ENCODE results near the gene RNF112.

RNF112 gene

GRCh38 chr17:19374136-19374535 is 36.9 kb upstream of the RNF112 start:
- Histone ChIP-seq H2AFZ (ENCODE audit: low read length) (no peak overlapping the region), H3K4me2 (ENCODE audit: insufficient read depth, low read length, poor library complexity, severe bottlenecking) (no peak overlapping the region), H2AK5ac (ENCODE audit: low read depth, low read length) (no peak overlapping the region), H3K4me3 (ENCODE audit: low read length in 2 of 2) (no peak overlapping the region), H3K9ac (ENCODE audit: low read depth, low read length, poor library complexity) (no peak overlapping the region), H3K23ac (ENCODE audit: low read depth, low read length, poor library complexity) (no peak overlapping the region), H3K36me3 (replicated peaks in 1 of 2; ENCODE audit: control insufficient read depth in 2 of 2, insufficient read depth in 2 of 2, low read length in 2 of 2) (peaks cover 0 to 6% of the 10 kb centered on the region in 2 donors), H3K14ac (ENCODE audit: low read length) (no peak overlapping the region), H3K79me1 (ENCODE audit: low read depth, low read length) (peaks cover 4% of the 10 kb centered on the region), H2BK5ac (ENCODE audit: low read length) (no peak overlapping the region), H3K18ac (ENCODE audit: low read length) (no peak overlapping the region), H4K91ac (ENCODE audit: low read depth, low read length, poor library complexity) (no peak overlapping the region), H3K9me3 (replicated peaks in 1 of 2; ENCODE audit: control insufficient read depth in 2 of 2, insufficient read depth in 1 of 2, low read depth in 1 of 2, low read length in 2 of 2) (no peaks in the 10 kb centered on the region), H3K4ac (ENCODE audit: low read length) (no peak overlapping the region), H3K4me1 (ENCODE audit: control insufficient read depth in 2 of 2, insufficient read depth in 1 of 2, low read depth in 1 of 2, low read length in 2 of 2) (peaks cover 3 to 5% of the 10 kb centered on the region in 2 donors), H4K8ac (ENCODE audit: low read depth, low read length) (no peak overlapping the region), H2BK12ac (ENCODE audit: low read length) (no peak overlapping the region), H2BK120ac (ENCODE audit: low read depth, low read length) (no peak overlapping the region), H2BK15ac (ENCODE audit: low read length) (no peak overlapping the region), H3K27ac (replicated peaks; ENCODE audit: low read length) (no peak overlapping the region), H3K27me3 (ENCODE audit: control insufficient read depth in 3 of 3, insufficient read depth in 3 of 3, low read depth in 1 of 3, low read length in 3 of 3) (no peaks in the 10 kb centered on the region)
- no peak for DNase-seq (ENCODE audit: low spot score)
- no CpG with 5 or more reads among the region's 5 CpGs for WGBS, 2 donors (ENCODE audit: extremely low coverage in 2 of 2, insufficient read length in 2 of 2, insufficient replicate concordance in 1 of 2)

DNA sequence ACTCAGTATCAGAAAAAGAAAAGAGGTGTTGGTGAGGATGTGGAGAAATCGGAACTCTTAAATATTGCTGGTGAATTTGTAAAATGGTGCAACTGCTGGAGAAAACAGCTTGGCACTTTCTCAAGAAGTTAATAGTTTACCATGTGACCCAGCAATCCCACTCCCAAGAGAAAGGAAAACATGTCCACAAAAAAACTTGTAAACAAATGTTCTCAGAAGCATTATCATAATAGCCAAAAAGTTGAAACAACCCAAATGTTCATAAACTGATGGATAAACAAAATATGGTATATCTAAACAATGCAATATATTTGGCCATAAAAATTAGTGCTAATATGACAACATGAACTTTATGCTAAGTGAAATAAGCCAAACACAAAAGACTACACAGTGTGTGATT is 35.3 kb upstream of the RNF112 start:
- Histone ChIP-seq H2AFZ (ENCODE audit: low read length) (no peak overlapping the region), H3K4me2 (ENCODE audit: insufficient read depth, low read length, poor library complexity, severe bottlenecking) (no peak overlapping the region), H3K9ac (ENCODE audit: low read depth, low read length, poor library complexity) (no peak overlapping the region), H3K79me1 (ENCODE audit: low read depth, low read length) (peaks cover 6% of the 10 kb centered on the region), H2BK120ac (ENCODE audit: low read depth, low read length) (no peak overlapping the region), H4K8ac (ENCODE audit: low read depth, low read length) (no peak overlapping the region), H3K18ac (ENCODE audit: low read length) (no peak overlapping the region), H3K36me3 (replicated peaks in 1 of 2; ENCODE audit: control insufficient read depth in 2 of 2, insufficient read depth in 2 of 2, low read length in 2 of 2) (peaks cover 12 to 22% of the 10 kb centered on the region in 2 donors), H3K27me3 (ENCODE audit: control insufficient read depth in 3 of 3, insufficient read depth in 3 of 3, low read depth in 1 of 3, low read length in 3 of 3) (no peaks in the 10 kb centered on the region), H4K91ac (ENCODE audit: low read depth, low read length, poor library complexity) (no peak overlapping the region), H3K23ac (ENCODE audit: low read depth, low read length, poor library complexity) (no peak overlapping the region), H2BK12ac (ENCODE audit: low read length) (no peak overlapping the region), H3K9me3 (replicated peaks in 1 of 2; ENCODE audit: control insufficient read depth in 2 of 2, insufficient read depth in 1 of 2, low read depth in 1 of 2, low read length in 2 of 2) (no peaks in the 10 kb centered on the region), H3K27ac (replicated peaks; ENCODE audit: low read length) (no peak overlapping the region), H3K4me1 (ENCODE audit: control insufficient read depth in 2 of 2, insufficient read depth in 1 of 2, low read depth in 1 of 2, low read length in 2 of 2) (peaks cover 9 to 11% of the 10 kb centered on the region in 2 donors), H3K4me3 (ENCODE audit: low read length in 2 of 2) (no peak overlapping the region), H3K4ac (ENCODE audit: low read length) (no peak overlapping the region), H2BK5ac (ENCODE audit: low read length) (no peak overlapping the region), H2BK15ac (ENCODE audit: low read length) (no peak overlapping the region), H3K14ac (ENCODE audit: low read length) (no peak overlapping the region), H2AK5ac (ENCODE audit: low read depth, low read length) (no peak overlapping the region)
- WGBS, 2 donors (ENCODE audit: extremely low coverage in 2 of 2, insufficient read length in 2 of 2, insufficient replicate concordance in 1 of 2): no CpG with 5 or more reads among the region's 1 CpG
- no peak for DNase-seq (ENCODE audit: low spot score)

DNA sequence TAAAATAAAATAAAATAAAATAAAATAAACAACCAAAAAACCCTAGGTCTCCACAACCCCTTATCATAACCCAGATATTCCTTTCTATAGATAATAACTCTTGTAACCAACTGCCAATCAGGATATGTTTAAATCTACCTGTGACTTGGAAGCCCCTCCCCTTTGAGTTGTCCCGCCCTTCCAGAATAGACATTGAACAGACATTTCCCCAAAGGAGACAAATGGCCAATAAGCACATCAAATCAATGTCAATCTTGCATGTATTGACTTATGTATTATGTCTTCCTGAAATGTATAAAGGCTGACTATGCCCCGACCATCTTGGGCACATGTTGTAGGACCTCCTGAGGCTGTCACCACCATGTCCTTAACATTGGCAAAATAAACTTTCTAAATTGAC is 34.2 kb upstream of the RNF112 start:
- peaks cover 19 to 32% of the 10 kb centered on the region in 2 donors for H3K36me3 ChIP-seq (replicated peaks in 1 of 2; ENCODE audit: control insufficient read depth in 2 of 2, insufficient read depth in 2 of 2, low read length in 2 of 2)
- H3K9me3 ChIP-seq (replicated peaks in 1 of 2; ENCODE audit: control insufficient read depth in 2 of 2, insufficient read depth in 1 of 2, low read depth in 1 of 2, low read length in 2 of 2): no peaks in the 10 kb centered on the region
- no peak overlapping the region for H3K4me2 ChIP-seq (ENCODE audit: insufficient read depth, low read length, poor library complexity, severe bottlenecking)
- H3K4me3 ChIP-seq (ENCODE audit: low read length in 2 of 2): peak overlapping the region; percentile 45 to 93
- no peak for DNase-seq (ENCODE audit: low spot score)
- peak overlapping the region; percentile 98 for H2AFZ ChIP-seq (ENCODE audit: low read length)
- H2BK15ac ChIP-seq (ENCODE audit: low read length): no peak overlapping the region
- no peak overlapping the region for H3K27ac ChIP-seq (replicated peaks; ENCODE audit: low read length)
- no peak overlapping the region for H3K9ac ChIP-seq (ENCODE audit: low read depth, low read length, poor library complexity)
- H3K4ac ChIP-seq (ENCODE audit: low read length): no peak overlapping the region
- peaks cover 9 to 11% of the 10 kb centered on the region in 2 donors for H3K4me1 ChIP-seq (ENCODE audit: control insufficient read depth in 2 of 2, insufficient read depth in 1 of 2, low read depth in 1 of 2, low read length in 2 of 2)
- no CpG with 5 or more reads among the region's 2 CpGs for WGBS, 2 donors (ENCODE audit: extremely low coverage in 2 of 2, insufficient read length in 2 of 2, insufficient replicate concordance in 1 of 2)
- H3K14ac ChIP-seq (ENCODE audit: low read length): no peak overlapping the region
- no peaks in the 10 kb centered on the region for H3K27me3 ChIP-seq (ENCODE audit: control insufficient read depth in 3 of 3, insufficient read depth in 3 of 3, low read depth in 1 of 3, low read length in 3 of 3)
- no peak overlapping the region for H4K91ac ChIP-seq (ENCODE audit: low read depth, low read length, poor library complexity)
- no peak overlapping the region for H2AK5ac ChIP-seq (ENCODE audit: low read depth, low read length)
- no peak overlapping the region for H3K18ac ChIP-seq (ENCODE audit: low read length)
- no peak overlapping the region for H2BK5ac ChIP-seq (ENCODE audit: low read length)
- no peak overlapping the region for H4K8ac ChIP-seq (ENCODE audit: low read depth, low read length)
- H3K79me1 ChIP-seq (ENCODE audit: low read depth, low read length): peaks cover 9% of the 10 kb centered on the region
- H2BK120ac ChIP-seq (ENCODE audit: low read depth, low read length): no peak overlapping the region
- H3K23ac ChIP-seq (ENCODE audit: low read depth, low read length, poor library complexity): no peak overlapping the region
- H2BK12ac ChIP-seq (ENCODE audit: low read length): no peak overlapping the region

DNA sequence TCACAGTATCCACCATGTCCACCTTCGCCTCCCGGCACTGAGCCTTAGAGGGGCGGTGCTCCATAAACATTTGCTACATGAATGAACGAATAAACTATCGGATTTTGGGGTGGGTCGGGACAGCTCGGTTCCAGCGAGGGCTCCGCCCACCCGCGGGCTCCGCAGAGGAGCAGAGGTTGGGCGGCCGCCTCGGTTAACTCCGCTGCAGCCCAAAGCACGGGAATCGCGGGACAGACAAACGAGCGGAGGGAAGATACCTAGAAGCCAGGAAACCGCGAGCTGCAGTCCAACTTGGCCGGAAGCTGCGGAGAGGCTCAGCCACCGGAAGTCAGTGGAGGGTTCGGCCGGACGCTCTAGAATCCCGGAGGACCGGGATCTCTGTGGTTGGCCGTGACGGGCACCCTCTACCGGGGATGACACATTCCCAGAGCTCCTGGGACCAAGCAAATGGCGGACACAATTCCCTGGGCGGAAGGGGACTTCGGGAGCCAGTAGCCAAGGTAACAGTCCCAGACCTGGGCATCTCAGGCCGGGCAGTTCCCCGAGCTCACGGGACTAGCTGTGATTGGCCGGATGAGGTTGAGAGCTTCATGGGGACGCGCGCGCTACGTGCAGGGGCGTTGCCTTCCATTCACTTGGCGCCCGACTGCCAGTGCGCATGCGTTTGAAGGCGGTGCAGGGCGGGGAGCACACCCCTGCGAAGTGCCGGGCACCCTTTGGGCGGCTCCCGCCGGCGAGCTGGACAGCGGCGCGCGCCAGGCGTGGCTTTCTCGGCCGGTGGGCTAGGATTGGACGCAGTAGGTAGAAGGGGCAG is 33.2 kb upstream of the RNF112 start:
- peak overlapping the region; percentile 55 for H2BK15ac ChIP-seq (ENCODE audit: low read length)
- WGBS, 2 donors (ENCODE audit: extremely low coverage in 2 of 2, insufficient read length in 2 of 2, insufficient replicate concordance in 1 of 2): no CpG with 5 or more reads among the region's 67 CpGs

More for the DNA sequence above, 33.2 kb upstream of the RNF112 start:
- Histone ChIP-seq H3K79me1 (ENCODE audit: low read depth, low read length) (peaks cover 11% of the 10 kb centered on the region), H3K14ac (ENCODE audit: low read length) (no peak overlapping the region), H2AK5ac (ENCODE audit: low read depth, low read length) (no peak overlapping the region), H3K4me1 (ENCODE audit: control insufficient read depth in 2 of 2, insufficient read depth in 1 of 2, low read depth in 1 of 2, low read length in 2 of 2) (peaks cover 9 to 10% of the 10 kb centered on the region in 2 donors), H4K8ac (ENCODE audit: low read depth, low read length) (no peak overlapping the region), H3K4me3 (ENCODE audit: low read length in 2 of 2) (peak overlapping the region; percentile 86 to 93), H3K9ac (ENCODE audit: low read depth, low read length, poor library complexity) (peak overlapping the region; percentile 79), H3K4ac (ENCODE audit: low read length) (no peak overlapping the region), H2BK12ac (ENCODE audit: low read length) (no peak overlapping the region), H2AFZ (ENCODE audit: low read length) (peak overlapping the region; percentile 98), H4K91ac (ENCODE audit: low read depth, low read length, poor library complexity) (no peak overlapping the region), H3K27ac (replicated peaks; ENCODE audit: low read length) (peak overlapping the region; percentile 99), H3K9me3 (replicated peaks in 1 of 2; ENCODE audit: control insufficient read depth in 2 of 2, insufficient read depth in 1 of 2, low read depth in 1 of 2, low read length in 2 of 2) (no peaks in the 10 kb centered on the region), H3K4me2 (ENCODE audit: insufficient read depth, low read length, poor library complexity, severe bottlenecking) (peak overlapping the region; percentile 66), H2BK5ac (ENCODE audit: low read length) (peak overlapping the region; percentile 90), H3K23ac (ENCODE audit: low read depth, low read length, poor library complexity) (no peak overlapping the region), H2BK120ac (ENCODE audit: low read depth, low read length) (no peak overlapping the region), H3K36me3 (replicated peaks in 1 of 2; ENCODE audit: control insufficient read depth in 2 of 2, insufficient read depth in 2 of 2, low read length in 2 of 2) (peaks cover 26 to 42% of the 10 kb centered on the region in 2 donors), H3K18ac (ENCODE audit: low read length) (peak overlapping the region; percentile 94), H3K27me3 (ENCODE audit: control insufficient read depth in 3 of 3, insufficient read depth in 3 of 3, low read depth in 1 of 3, low read length in 3 of 3) (no peaks in the 10 kb centered on the region)
- peak; percentile 99 for DNase-seq (ENCODE audit: low spot score)

Measured in neuronal stem cell (in vitro differentiated cells).